Endothelial cell of umbilical vein (primary cell): ENCODE measurements around the gene TXNRD2. TPM values are rescaled to one million over a fixed set of nuclear protein-coding genes. Genes with fewer than 3 reads are reported as not detected.

ENCODE experiments used
- BruUV-seq: library from RNA; stranded (reverse); fragments of 400-500 nt; replicated peaks from 2 replicates; lab custom pipeline; 2021; lab: Mats Ljungman, UMichigan
- CTCF ChIA-PET: fragments of 300-600, 350-600 bp; sonication (Branson Sonifier 250); formaldehyde crosslinking; loops from one replicate; lab custom pipeline; 2021; ENCODE audit warnings: antibody characterized with exemption, inconsistent platforms; lab: Charles Lee
- POLR2A ChIA-PET: fragments of 300-600, 350-600 bp; sonication (Branson Sonifier 250); formaldehyde crosslinking; loops from one replicate; lab custom pipeline; 2021; ENCODE audit warnings: antibody characterized with exemption, inconsistent platforms; lab: Charles Lee
- DNase-seq: peaks from one replicate; pipeline ENCODE4 v3.0.0-alpha.2; 2011; ENCODE audit warnings: low read depth, low spot score
- FAIRE-seq: peaks from 2 replicates; lab custom pipeline; 2011; peaks lifted over from hg19 to GRCh38; lab: Jason Lieb, UNC
- H2AFZ ChIP-seq: 2 replicates; pipeline ENCODE4 v1.6.0; 2012; ENCODE audit warnings: low read depth, low read length, control low read depth, inconsistent platforms
- H3K27ac ChIP-seq: 2 replicates; pipeline ENCODE4 v1.5.1; 2011; ENCODE audit warnings: low read depth, mild to moderate bottlenecking, control low read depth, low read length, moderate library complexity; ENCODE audit not compliant: insufficient read depth
- H3K27me3 ChIP-seq, 2 experiments: 2 replicates each; pipeline versions ENCODE4 v1.6.0 to v1.6.1; 2011; ENCODE audit warnings: low read length in 2 of 2, mixed read lengths in 1 of 2; ENCODE audit not compliant: control insufficient read depth in 2 of 2, insufficient read depth in 2 of 2
- H3K36me3 ChIP-seq, 2 experiments: 2 replicates in 1 of 2; 3 replicates in 1 of 2; pipeline ENCODE4 v1.5.1; 2011; ENCODE audit warnings: low read length in 2 of 2, mild to moderate bottlenecking in 1 of 2, moderate library complexity in 1 of 2; ENCODE audit not compliant: control insufficient read depth in 2 of 2, insufficient read depth in 2 of 2; ENCODE audit errors: extremely low read depth in 1 of 2
- H3K4me1 ChIP-seq: 3 replicates; pipeline ENCODE4 v1.5.1; 2011; ENCODE audit warnings: mild to moderate bottlenecking, low read length; ENCODE audit not compliant: control insufficient read depth, insufficient read depth; ENCODE audit errors: extremely low read depth
- H3K4me2 ChIP-seq: 2 replicates; pipeline ENCODE4 v1.6.1; 2011; ENCODE audit warnings: low read length, control low read depth, mixed read lengths; ENCODE audit not compliant: insufficient read depth
- H3K4me3 ChIP-seq, 3 experiments: fragments of 200-600 bp in 1 of 3; sonication (generic), shearing (Covaris generic) in 1 of 3; replicated peaks in 1 of 3; 2 replicates each; pipeline ENCODE4 v1.5.1; 2011 to 2016; ENCODE audit warnings: control low read depth in 3 of 3, low read length in 3 of 3, mild to moderate bottlenecking in 2 of 3, inconsistent platforms in 1 of 3, low read depth in 1 of 3, moderate library complexity in 1 of 3; ENCODE audit not compliant: insufficient read depth in 1 of 3
- H3K79me2 ChIP-seq: 2 replicates; pipeline ENCODE4 v1.6.0; 2012; ENCODE audit warnings: low read length, inconsistent platforms; ENCODE audit not compliant: control insufficient read depth, insufficient read depth
- H3K9ac ChIP-seq: replicated peaks from 2 replicates; pipeline ENCODE3; 2011; ENCODE audit warnings: low read length, control low read depth; ENCODE audit not compliant: insufficient read depth; ENCODE audit errors: extremely low read depth
- H3K9me1 ChIP-seq: replicated peaks from 3 replicates; pipeline ENCODE4 v1.6.0; 2011; ENCODE audit warnings: mild to moderate bottlenecking, low read length; ENCODE audit not compliant: control insufficient read depth, insufficient read depth; ENCODE audit errors: extremely low read depth
- H3K9me3 ChIP-seq: replicated peaks from 2 replicates; pipeline ENCODE4 v1.5.1; 2012; ENCODE audit warnings: low read length, inconsistent platforms; ENCODE audit not compliant: control insufficient read depth, insufficient read depth
- H4K20me1 ChIP-seq: replicated peaks from 2 replicates; pipeline ENCODE3; 2011; ENCODE audit warnings: mild to moderate bottlenecking, low read length; ENCODE audit not compliant: control insufficient read depth, insufficient read depth; ENCODE audit errors: extremely low read depth
- EZH2 ChIP-seq: IDR thresholded peaks from 2 replicates; pipeline ENCODE4 v1.6.1; 2012; ENCODE audit warnings: borderline replicate concordance, low read depth, mild to moderate bottlenecking, moderate library complexity, low read length, inconsistent platforms; ENCODE audit not compliant: severe bottlenecking
- FOS ChIP-seq: IDR thresholded peaks from 2 replicates; pipeline ENCODE4 v1.6.1; 2011; ENCODE audit warnings: mild to moderate bottlenecking, low read length, moderate library complexity, borderline replicate concordance; ENCODE audit not compliant: insufficient read depth
- GATA2 ChIP-seq: IDR thresholded peaks from 2 replicates; pipeline ENCODE4 v1.7.0; 2011; ENCODE audit warnings: low read depth, mild to moderate bottlenecking, moderate library complexity, mixed read lengths, low read length; ENCODE audit not compliant: insufficient read length, insufficient read depth
- JUN ChIP-seq: IDR thresholded peaks from 2 replicates; pipeline ENCODE4 v1.6.1; 2011; ENCODE audit warnings: borderline replicate concordance, low read depth; ENCODE audit not compliant: insufficient read length, insufficient read depth
- MAX ChIP-seq: IDR thresholded peaks from 2 replicates; pipeline ENCODE4 v1.6.1; 2011; ENCODE audit not compliant: insufficient read depth, insufficient read length
- MYC ChIP-seq: IDR thresholded peaks from one replicate; pipeline ENCODE4 v1.6.1; 2011; ENCODE audit warnings: mild to moderate bottlenecking, low read depth, low read length
- POLR2A ChIP-seq: IDR thresholded peaks from 2 replicates; pipeline ENCODE4 v1.6.1; 2012; ENCODE audit warnings: low read depth, mild to moderate bottlenecking, control low read depth, low read length
- POLR2AphosphoS5 ChIP-seq: IDR thresholded peaks from 2 replicates; pipeline ENCODE4 v1.6.1; 2012; ENCODE audit warnings: low read depth, mild to moderate bottlenecking, control low read depth, low read length, moderate library complexity; ENCODE audit not compliant: insufficient read depth
- dilution Hi-C: fragments of 300-500 bp; cut with MboI; formaldehyde crosslinking; loops from one replicate; pipeline ENCODE4 v1.15.0; 2019; ENCODE audit warnings: low sequenced_read_pairs; ENCODE audit not compliant: extremely low pct_ligation_motif_present
- intact Hi-C: fragments of 100-400 bp; cut with micrococcal nuclease; formaldehyde crosslinking; loops from one replicate; pipeline ENCODE4 v1.10.0; 2022
- polyA plus RNA-seq, 4 experiments: library from polyadenylated mRNA; depleted of rRNA in 3 of 4; stranded (reverse) in 3 of 4; unstranded in 1 of 4; fragments of >200 nt; gene quantifications; 2 replicates each; pipeline versions ENCODE4 v1.2.1 to v1.2.3, GENCODE V29; 2011 to 2012; ENCODE audit warnings: missing spikeins in 1 of 4
- total RNA-seq: library from RNA; stranded (reverse); gene quantifications from 2 replicates; pipeline ENCODE4 v1.2.3, GENCODE V29; 2021
- TF ChIP-seq, protein P1 (sequence below), 2 donors: IDR thresholded peaks; 1 replicate in 1 of 2; 2 replicates in 1 of 2; pipeline ENCODE4 v1.5.1; 2011; ENCODE audit warnings: low read length in 2 of 2, mild to moderate bottlenecking in 2 of 2, moderate library complexity in 2 of 2, control low read depth in 1 of 2, inconsistent platforms in 1 of 2, low read depth in 1 of 2; ENCODE audit not compliant: insufficient read depth in 1 of 2; ENCODE audit errors: extremely low read depth in 1 of 2

Gene TXNRD2
- total and polyA plus RNA-seq, 2 donors (not counting 3 experiments of a cell fraction or from before 2014, with no cell fraction given): 211 to 440 TPM

DNA sequence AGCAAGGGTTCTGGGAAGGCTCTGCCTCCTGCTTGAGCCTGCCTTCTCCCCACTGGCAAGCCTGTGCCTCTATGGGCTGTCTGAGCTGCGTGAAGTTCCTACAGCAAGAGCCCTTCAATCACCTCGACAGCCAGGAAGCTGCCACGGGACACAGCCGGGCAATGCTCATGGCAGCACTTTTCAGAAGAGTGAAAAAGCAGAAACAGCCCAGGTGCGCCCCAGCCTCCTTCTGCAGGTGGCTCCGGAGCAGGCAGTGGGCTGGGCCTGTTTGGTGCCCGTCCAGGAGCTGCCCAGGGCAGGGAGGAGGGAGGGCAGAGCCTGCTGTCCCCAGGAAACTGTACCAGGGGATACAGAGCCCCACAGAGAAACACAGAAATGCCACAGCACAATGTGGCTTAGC, 24.7 kb downstream of the TXNRD2 start:
- no peak overlapping the region for H3K4me3 ChIP-seq
- no peak overlapping the region for H3K9ac ChIP-seq
- H3K9me1 ChIP-seq: no peaks in the 10 kb centered on the region
- no TSS peak for BruUV-seq
- POLR2A ChIA-PET: no interaction called here
- no peaks in the 10 kb centered on the region for H3K27me3 ChIP-seq
- H3K27ac ChIP-seq: no peak overlapping the region
- DNase-seq: no peak
- no peak overlapping the region for H2AFZ ChIP-seq
- dilution Hi-C loops: no loop called here
- H3K36me3 ChIP-seq: peaks cover 10 to 50% of the 10 kb centered on the region in 2 experiments
- no peak for TF ChIP-seq POLR2A
- no peak for TF ChIP-seq FOS
- TF ChIP-seq, protein P1, sequence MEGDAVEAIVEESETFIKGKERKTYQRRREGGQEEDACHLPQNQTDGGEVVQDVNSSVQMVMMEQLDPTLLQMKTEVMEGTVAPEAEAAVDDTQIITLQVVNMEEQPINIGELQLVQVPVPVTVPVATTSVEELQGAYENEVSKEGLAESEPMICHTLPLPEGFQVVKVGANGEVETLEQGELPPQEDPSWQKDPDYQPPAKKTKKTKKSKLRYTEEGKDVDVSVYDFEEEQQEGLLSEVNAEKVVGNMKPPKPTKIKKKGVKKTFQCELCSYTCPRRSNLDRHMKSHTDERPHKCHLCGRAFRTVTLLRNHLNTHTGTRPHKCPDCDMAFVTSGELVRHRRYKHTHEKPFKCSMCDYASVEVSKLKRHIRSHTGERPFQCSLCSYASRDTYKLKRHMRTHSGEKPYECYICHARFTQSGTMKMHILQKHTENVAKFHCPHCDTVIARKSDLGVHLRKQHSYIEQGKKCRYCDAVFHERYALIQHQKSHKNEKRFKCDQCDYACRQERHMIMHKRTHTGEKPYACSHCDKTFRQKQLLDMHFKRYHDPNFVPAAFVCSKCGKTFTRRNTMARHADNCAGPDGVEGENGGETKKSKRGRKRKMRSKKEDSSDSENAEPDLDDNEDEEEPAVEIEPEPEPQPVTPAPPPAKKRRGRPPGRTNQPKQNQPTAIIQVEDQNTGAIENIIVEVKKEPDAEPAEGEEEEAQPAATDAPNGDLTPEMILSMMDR (IDR thresholded peaks at IDR 0.05; ENCODE audit: extremely low read depth in 1 of 2, insufficient read depth in 1 of 2, low read depth in 1 of 2, low read length in 2 of 2): no peak
- TF ChIP-seq JUN: no peak
- TF ChIP-seq EZH2: no peak
- no peak for TF ChIP-seq MYC
- no peak for TF ChIP-seq GATA2
- TF ChIP-seq MAX: no peak
- TF ChIP-seq POLR2AphosphoS5: no peak
- H3K79me2 ChIP-seq: no peaks in the 10 kb centered on the region
- H4K20me1 ChIP-seq: no peaks in the 10 kb centered on the region
- intact Hi-C loops: no loop called here
- FAIRE-seq: no peak
- no peak overlapping the region for H3K4me2 ChIP-seq
- CTCF ChIA-PET: interaction anchor here (5.5 kb wide), 1 partner anchor 186 kb away, joined by 28 read pairs; no protein-coding TSS in a partner anchor
- no peaks in the 10 kb centered on the region for H3K9me3 ChIP-seq
- no peaks in the 10 kb centered on the region for H3K4me1 ChIP-seq
